ENCODE measurements around the gene MAP3K15.

MAP3K15 gene

DNA sequence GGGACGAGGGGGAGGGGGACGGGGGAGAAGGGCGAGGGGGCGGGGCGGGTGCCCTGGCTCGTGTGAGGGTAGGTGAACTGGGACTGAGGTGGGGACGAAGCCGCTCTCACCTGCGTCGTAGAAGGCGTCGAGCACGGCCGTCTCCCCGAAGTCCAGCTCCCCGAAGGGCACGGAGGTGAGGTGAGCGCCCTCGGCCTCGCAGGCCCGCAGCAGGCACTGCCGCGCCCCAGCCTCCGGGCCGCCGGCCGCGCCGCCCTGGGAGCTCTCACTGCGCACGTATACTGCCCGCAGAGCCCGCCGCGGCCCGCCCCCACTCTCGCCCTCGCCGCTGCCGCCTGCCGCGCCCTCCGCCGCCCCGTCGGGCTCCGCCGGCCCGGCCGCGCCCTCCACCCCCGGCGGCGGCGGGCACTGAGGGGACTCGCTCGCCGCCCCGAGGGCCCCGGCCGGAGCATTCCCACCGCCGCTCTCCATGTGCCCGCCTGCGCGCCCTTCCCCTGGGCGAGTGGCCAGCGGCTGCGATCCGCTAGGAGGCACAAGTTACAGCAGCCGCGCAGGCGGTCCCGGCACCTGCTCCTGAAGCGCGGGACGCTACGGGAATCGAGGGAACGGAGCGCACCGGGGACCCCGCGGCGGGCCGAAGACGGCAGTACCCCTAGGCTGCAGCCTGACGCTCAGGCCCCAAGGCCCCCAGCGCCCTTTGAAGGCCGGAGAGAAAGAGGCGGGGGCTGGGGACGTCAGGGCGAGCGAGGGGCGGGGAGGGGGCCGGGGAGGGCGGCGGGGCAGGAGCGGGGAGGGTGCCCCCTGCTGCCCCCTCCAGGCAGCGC is at the start of gene MAP3K15:
Gene MAP3K15 (minus strand): TSS at position 718 of the 824 bp plus-strand sequence. CDS start 247 bp downstream, at position 471.
- DNase-seq (ENCODE audit: low read depth) = no peak

GRCh38 chrX:19564606-19565005 is 49.3 kb upstream of the MAP3K15 start:
- no peak for DNase-seq (ENCODE audit: low read depth)

DNA sequence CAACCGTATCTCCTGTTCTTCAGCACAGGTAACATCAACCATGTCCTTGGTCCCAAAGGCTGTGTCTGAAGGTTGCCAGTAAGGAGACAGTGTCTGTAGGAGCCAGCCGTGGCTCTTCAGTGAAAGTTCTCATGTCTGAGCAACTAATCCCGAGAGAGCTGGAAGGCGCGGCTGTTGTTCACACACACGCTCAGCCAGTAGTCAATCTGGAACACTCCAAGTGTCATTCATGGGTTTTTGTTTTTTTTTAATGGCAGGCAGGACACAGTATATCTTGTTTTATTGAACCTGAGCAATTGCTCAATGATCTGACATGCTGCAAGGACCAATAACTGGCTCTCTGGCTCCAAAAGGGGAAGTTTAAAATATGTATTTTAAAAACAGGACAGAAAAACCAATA is 48.4 kb upstream of the MAP3K15 start:
- DNase-seq (ENCODE audit: low read depth) = no peak

- no peak for DNase-seq (ENCODE audit: low read depth)
Observed at GRCh38 chrX:19563327-19563726, 48.0 kb upstream of the MAP3K15 start.

DNA sequence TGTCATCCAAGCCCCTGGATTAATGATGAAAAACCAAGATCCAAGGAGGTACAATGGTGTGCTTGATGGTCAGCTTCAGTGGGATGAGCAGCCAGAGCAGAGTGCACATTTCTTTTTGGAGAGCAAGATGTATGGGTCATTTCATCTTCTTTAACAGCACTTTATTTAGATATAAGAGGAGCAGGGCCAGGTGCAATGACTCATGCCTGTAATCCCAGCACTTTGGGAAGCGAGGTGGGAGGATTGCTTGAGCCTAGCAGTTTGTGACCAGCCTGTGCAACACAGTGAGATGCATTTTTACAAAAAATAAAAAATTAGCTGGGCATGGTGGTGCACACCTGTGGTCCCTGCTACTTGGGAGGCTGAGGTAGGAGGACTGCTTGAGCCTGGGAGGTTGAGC is 45.3 kb upstream of the MAP3K15 start:
- DNase-seq (ENCODE audit: low read depth) = no peak

- DNase-seq (ENCODE audit: low read depth) = no peak
Observed at GRCh38 chrX:19557822-19558221, 42.5 kb upstream of the MAP3K15 start.

GRCh38 chrX:19556202-19556601 is 40.9 kb upstream of the MAP3K15 start:
- no peak for DNase-seq (ENCODE audit: low read depth)

DNA sequence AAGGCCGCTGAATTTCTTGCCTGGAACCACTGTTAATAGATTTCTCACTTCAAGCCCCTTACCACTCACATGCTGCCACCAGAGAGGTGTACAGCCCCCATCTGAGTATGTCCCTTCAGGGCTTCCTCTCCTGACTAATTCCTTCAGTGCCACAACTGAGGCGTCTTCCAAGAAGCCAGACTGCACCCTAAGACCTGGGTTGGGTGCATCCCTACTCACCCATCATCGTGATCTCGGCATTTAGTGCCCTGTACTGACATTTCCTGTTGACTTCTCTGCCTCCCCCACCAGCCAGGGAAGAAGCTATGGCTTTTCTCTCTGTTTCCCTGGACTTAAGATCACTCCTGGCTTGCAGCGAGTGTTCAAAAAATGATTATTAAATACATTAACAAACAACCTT is 40.4 kb upstream of the MAP3K15 start:
- no peak for DNase-seq (ENCODE audit: low read depth)

- no peak for DNase-seq (ENCODE audit: low read depth)
Observed at GRCh38 chrX:19555236-19555635, 39.9 kb upstream of the MAP3K15 start.

GRCh38 chrX:19554786-19555185 is 39.5 kb upstream of the MAP3K15 start:
- peak; percentile 87 for DNase-seq (ENCODE audit: low read depth)

DNA sequence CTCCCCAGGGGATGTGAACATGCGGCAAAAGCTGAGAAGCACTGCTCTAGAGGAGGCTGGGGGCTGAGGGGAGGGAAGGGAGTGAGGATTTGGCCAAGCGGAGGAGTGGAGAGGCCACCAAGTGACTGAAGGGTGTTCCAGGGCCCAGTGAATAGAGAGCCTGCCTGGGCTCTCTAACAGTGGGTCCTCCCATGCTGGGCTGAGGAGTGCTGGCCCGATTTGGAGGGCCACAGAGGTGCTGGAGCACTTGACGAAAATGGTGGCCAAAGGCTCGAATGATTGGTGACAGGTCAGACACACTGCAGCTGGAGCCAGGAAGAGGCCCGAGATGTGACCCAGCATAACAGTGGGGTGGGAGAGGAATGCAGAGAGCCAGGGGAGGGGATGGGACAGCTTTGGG is 37.5 kb upstream of the MAP3K15 start:
- no peak for DNase-seq (ENCODE audit: low read depth)

- no peak for DNase-seq (ENCODE audit: low read depth)
Observed at GRCh38 chrX:19549838-19550237, 34.5 kb upstream of the MAP3K15 start.

GRCh38 chrX:19548934-19549333 is 33.6 kb upstream of the MAP3K15 start:
- no peak for DNase-seq (ENCODE audit: low read depth)

DNA sequence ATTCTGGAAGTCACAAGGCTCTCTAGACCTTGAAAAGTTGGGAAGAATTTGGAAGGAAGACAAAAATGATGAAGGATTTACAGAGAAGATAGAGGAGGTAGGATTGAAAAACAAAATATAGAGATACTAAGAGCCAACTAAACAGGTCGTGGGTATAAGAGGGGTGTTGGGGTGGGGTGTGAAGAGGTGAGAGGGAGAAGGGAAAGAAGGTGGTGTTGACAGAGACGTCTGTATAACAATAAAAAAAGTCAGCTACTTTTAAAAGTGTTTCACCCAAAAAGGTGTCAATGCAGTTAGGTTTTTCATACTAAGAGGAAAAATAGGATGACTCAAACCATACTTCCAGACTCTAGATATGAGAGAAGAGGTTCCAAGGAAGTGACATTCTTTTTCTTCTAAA is 33.0 kb upstream of the MAP3K15 start:
- DNase-seq (ENCODE audit: low read depth) = no peak

DNA sequence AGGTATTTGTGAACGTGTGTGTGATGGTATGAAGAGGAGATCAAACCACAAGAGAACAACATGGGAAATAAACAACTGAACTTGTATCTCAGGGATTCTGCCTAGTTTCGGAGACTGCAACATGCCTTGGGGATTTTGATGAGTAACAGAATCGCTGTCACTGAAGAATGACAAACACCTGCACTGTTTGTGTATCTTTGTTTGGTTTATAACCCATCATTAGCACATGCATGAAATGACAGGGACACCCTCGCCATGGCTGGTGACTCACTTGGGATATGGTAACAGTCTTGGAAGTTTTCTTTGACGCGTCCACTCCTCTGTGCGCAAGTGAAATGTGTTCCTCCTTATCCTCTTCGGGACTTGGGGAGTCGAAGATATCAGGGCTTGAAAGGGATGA is 30.3 kb upstream of the MAP3K15 start:
- DNase-seq (ENCODE audit: low read depth) = no peak

DNA sequence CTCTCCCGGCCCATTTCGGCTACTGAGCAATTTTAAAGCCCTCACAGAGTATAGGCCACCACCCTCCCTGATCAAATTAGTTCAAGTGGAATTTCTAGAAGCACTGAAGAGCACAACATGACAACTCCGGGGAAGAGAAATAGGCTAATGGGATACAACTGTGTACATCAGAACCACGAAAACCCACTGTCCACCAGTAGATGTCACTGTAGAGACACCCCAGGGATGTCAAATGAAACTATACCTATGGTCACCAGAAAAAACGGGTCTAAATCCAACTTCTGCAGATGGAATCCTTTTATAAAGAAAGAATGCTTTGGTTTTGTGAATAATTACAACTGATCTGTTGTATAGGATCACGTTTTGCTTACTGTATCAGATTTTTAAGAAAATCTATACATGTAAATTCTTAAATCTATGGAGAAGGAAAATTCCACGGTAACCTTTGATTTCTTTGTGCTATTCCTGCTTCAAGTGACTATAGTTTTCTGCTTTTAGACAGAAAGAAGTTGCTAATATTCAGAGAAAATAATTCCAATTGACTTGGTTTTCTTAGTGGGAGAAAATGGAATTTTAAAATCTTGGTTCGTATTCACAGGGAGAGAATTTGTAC is 29.5 kb upstream of the MAP3K15 start:
- DNase-seq (ENCODE audit: low read depth) = peak; percentile 31

DNA sequence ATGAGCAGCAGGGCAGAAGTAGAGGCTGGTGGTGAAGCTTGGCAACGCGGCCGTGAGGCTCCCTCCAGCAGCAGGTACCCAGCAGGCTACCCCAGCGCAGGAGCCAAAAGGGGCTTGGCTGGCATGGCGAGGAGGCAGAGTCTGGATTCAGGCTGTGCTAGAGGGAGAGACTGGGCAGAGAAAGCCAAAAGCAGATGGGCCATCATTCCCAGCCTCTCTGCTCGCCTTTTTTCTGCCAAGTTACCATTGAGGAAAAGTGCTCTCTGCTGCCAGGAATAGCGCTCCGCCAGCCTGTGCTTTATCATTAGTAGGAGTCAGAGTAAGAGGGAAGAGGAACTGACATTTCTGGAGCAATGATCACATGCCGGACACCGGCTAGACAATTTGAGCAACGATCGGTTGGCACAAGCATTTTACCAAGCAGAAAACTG is 28.7 kb upstream of the MAP3K15 start:
- no peak for DNase-seq (ENCODE audit: low read depth)

- no peak for DNase-seq (ENCODE audit: low read depth)
Observed at GRCh38 chrX:19543020-19543715, 27.9 kb upstream of the MAP3K15 start.

GRCh38 chrX:19541931-19542330 is 26.6 kb upstream of the MAP3K15 start:
- DNase-seq (ENCODE audit: low read depth) = no peak

DNA sequence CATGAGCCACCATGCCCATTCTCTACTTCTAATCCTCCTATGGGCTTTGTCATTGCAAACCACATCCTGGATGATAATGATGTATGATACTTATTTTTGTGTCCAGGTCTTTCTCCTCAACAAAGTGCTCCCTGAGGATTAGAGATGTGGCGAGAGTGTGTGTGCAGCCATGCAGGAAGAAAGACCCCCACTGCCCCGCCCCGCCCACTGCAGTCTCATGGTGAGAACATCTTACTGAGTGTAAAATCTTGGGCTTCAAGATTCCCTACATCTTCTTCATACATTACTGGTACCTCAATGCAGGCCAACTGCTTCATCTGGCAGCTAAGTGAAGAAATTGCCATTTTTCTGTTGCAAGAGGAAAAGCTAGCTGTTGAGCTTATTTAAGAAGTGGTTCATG is 25.9 kb upstream of the MAP3K15 start:
- DNase-seq (ENCODE audit: low read depth) = no peak

DNA sequence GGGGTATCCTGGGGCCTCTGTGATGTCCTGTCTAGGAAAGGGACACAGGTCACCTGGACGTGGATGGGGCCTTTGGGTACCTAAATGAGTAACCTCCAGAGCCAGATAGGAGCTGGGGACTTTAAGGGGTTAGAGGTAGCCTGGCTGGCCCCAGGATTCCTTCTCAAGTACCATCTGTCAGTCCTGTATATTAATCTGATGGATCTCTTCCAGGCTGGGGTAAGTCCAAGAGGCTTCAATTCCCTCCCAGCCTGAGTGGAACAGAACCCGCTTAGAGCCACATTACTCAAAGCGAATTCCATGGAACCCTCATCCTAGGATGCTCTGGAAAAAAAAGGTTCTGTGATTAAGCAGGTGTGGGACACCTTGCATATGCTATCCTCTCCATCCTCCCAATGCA is 24.8 kb upstream of the MAP3K15 start:
- DNase-seq (ENCODE audit: low read depth) = no peak

DNA sequence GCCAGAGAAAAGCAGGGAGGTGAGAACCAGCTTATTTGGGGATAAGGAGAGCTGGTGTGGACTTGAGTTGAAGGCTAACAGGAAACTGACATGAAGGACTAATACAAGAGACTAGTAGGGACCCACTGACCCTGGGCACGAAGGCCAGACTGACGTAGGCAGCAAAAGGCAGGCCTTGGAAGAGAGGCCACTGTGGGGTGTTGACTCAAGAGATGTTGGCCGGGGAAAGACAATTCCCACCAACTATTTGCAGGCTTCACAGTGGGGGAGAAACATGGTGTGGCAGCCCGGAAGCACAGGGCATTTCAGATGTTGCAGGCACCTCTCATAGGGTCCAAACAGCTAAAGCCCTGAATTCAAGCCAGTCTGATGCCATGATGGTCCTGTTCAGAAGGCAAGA is 24.4 kb upstream of the MAP3K15 start:
- DNase-seq (ENCODE audit: low read depth) = no peak

DNA sequence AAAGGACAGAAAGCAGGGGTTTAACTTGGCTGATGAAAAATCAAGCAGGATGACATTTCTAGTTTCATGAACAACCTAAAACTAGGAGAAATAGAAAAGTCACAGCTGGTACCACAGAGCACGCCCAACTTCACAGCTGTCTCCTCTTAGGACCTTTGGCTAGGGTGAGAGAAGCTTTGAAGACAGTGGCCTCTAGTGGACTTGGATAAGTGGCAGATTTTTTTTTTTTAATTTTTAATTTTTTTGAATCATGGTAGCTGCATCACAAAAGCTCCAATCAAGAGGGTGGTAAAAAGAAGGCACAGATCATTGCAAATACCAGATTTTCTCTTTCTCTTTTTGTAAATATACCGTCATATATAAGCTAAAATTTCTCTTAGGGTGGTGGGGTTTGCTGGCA is 20.2 kb upstream of the MAP3K15 start:
- peak; percentile 13 for DNase-seq (ENCODE audit: low read depth)

Measured in stromal cell of bone marrow (primary cell).